ENCODE results near the gene RTP5.
"Not testable (repeated sequence)": the region's sequence is repeated elsewhere in the genome, so short reads cannot be mapped to it uniquely, and the experiment has no call there.

Gene RTP5

GRCh38 chr2:241870611-241871537 lies 1.3 kb downstream of the RTP5 start:
- no peak for DNase-seq (ENCODE audit: low read depth in 2 of 2)

DNA sequence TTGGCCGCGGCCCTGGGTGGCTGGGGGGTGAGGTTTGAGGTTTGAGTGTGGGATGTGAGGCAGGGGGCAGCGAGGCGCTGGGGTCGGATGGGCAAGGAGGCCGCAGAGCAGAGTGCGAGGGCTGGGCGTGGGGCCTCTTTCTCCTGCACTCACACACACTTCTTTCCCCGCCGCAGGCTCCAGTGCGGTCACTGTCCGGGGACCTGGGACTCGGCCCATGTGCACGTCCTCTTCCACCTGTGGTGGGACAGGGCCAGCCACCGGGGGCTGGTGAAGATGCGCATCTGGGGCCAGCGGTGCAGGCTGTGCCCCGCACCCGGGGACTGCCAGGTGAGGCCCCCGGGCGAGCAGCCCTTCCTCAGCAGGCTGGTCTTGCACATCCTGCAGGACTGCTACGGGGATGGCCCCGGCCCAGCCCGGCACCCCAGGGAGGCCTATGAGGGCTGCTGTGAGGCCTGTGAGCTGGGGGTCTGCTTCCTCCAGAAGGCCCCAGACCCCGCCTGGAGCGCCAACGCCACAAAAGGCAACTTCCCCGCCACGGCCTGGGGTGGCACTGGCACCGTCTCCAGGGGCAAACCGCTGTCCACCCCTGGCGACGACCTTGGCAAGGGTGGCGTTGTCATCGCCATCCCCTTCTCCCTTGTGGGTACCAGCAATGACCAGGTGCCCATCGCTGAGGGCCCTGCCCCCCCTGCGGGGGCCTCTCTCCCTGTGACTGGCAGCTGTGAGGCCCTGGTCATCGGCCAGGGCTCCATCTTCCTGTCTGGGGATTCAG lies 2.2 kb downstream of the RTP5 start:
- DNase-seq (ENCODE audit: low read depth in 2 of 2), result no peak

GRCh38 chr2:241872313-241872642 lies 2.7 kb downstream of the RTP5 start:
- DNase-seq (ENCODE audit: low read depth in 2 of 2), result no peak

DNA sequence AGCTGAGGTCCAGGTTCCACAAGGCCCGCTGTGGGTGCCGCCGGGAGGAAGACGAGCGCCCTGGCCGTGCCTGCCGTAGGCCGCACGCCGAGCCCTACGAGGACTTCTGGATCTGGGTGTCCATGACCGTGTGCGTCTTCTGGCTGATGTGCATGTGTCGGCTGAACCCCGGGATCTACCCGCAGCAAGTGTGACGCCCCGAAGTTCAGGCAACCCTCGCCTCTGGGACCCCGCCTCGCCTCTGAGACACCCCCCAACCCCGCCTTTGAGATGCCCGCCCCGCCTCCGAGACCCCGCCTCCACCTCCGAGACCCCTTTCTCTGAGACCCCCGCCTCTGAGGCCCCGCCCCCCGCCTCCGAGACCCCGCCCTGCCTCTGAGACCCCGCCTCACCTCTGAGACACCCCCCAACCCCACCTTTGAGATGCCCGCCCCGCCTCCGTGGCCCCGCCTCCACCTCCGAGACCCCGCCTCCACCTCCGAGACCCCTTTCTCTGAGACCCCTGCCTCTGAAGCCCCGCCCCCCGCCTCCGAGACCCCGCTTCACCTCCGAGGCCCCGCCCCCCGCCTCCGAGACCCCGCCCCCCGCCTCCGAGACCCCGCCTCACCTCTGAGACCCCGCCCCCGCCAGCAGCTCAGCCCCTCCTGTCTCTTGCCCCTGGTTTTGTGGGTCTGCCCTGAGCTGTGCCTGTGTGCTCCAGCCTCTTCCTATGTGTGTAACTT lies 3.7 kb downstream of the RTP5 start:
- DNase-seq (ENCODE audit: low read depth in 2 of 2), result no peak

DNA sequence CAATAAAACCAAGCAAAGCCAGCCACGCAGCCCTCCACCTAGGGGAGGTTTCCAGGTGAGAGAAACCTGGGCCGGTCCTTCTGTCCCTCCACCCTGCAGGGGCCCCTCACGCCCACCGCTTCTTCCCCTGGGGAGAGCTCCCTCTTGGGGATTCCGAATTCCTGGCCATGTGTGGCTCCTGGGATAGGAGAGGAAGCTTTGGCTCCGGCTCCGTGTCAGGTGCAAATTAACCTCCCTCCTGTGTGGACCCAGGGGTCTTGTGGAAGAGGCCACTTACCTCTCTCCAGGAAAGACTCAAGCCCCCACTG lies 4.2 kb downstream of the RTP5 start:
- DNase-seq (ENCODE audit: low read depth in 2 of 2), result no peak

DNA sequence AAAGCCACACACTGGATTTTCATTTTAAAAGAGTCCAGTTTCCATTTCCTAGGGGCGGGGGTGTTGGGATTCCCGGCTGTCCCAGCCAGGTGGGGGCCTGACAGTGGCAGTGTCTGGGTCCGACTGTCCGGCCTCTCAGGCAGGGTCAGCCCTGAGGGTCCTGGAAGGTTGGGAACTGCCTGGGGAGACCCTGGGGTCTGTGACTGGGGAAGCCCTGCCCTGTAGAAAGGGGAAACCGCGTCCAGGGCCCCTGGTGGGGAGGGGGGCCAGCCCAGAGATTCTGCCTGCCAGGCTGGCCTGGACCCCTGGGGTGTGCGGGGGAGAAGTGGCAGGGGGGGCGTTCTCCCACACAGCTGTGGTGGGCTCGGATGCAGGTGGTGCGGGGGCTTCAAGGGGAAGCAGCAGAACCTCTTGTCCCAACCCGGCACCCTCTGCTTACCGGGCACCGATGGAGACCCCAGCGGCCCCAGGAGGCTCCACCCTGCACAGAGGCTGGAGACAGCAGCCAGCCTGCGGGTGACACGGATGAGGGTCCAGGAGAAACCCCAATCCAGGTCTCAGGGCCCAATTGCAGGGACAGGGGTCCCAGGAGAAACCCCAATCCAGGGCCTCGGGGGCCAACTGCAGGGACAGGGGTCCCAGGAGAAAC lies 4.9 kb downstream of the RTP5 start:
- DNase-seq (ENCODE audit: low read depth in 2 of 2), result no peak

- not testable (repeated sequence) for DNase-seq (ENCODE audit: low read depth in 2 of 2)
These were observed 6.4 kb downstream of the RTP5 start for GRCh38 chr2:241875754-241876527.

DNA sequence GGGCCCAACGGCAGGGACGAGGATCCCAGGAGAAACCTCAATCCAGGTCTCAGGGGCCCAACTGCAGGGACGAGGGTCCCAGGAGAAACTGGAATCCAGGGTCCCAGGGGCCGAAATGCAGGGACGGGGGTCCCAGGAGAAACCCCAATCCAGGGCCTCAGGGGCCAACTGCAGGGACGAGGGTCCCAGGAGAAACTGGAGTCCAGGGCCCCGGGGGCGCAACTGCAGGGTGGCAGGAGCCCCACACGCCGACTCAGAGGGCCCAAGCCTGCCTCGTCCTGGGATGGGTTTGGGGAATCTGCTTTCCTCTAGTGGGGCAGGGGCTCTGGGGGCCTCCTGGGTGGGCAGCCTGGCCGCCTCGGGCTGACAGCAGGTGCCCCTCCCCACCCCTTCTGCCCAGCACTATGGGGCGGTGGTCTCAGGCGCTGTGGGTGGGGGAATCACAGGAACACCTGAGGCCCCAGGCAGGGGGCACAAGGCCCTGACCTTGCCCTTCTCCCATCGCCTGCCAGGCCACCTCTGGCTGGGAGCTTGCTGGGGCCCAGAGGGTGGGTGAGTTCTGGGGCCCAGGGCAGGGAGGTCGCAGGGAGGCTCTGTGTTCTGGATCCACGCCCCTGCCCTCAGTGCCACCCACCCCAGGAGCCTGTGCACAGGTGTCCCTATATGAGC lies 7.1 kb downstream of the RTP5 start:
- no peak for DNase-seq (ENCODE audit: low read depth in 2 of 2)

DNA sequence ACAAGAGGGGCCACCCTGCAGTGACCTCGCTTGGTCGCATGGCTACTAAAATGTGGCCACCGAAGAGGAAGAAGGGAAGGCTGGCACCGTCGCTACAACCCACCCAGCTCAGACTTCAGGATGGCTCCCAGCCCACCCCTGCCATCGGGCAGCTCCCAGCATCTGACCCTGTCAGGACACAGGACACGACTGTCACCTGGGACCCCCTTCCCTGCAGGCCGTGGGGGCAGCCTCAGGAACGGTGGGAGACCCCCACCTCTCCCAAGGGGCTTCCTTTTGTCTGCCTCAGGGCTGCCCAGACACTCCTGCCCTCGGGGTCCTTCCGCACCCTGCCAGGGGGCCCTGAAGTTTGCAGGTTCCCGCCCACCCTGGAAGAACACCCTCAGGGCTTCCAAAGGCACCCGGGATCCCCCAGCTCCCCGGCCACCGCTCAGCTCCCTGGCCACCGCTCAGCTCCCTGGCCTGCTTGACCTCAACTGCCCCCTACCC lies 7.7 kb downstream of the RTP5 start:
- DNase-seq (ENCODE audit: low read depth in 2 of 2), result no peak

- peak; percentile 41 to 68 for DNase-seq (ENCODE audit: low read depth in 2 of 2)
These were observed 8.8 kb downstream of the RTP5 start for GRCh38 chr2:241877989-241878970.

- DNase-seq (ENCODE audit: low read depth in 2 of 2), result no peak
These were observed 9.8 kb downstream of the RTP5 start for GRCh38 chr2:241879326-241879725.

- DNase-seq (ENCODE audit: low read depth in 2 of 2), result no peak
These were observed 11.0 kb downstream of the RTP5 start for GRCh38 chr2:241880311-241881073.

GRCh38 chr2:241882091-241882625 lies 12.6 kb downstream of the RTP5 start:
- DNase-seq (ENCODE audit: low read depth in 2 of 2), result peak; percentile 51 to 55

GRCh38 chr2:241884951-241885290 lies 15.4 kb downstream of the RTP5 start:
- DNase-seq (ENCODE audit: low read depth in 2 of 2), result no peak

DNA sequence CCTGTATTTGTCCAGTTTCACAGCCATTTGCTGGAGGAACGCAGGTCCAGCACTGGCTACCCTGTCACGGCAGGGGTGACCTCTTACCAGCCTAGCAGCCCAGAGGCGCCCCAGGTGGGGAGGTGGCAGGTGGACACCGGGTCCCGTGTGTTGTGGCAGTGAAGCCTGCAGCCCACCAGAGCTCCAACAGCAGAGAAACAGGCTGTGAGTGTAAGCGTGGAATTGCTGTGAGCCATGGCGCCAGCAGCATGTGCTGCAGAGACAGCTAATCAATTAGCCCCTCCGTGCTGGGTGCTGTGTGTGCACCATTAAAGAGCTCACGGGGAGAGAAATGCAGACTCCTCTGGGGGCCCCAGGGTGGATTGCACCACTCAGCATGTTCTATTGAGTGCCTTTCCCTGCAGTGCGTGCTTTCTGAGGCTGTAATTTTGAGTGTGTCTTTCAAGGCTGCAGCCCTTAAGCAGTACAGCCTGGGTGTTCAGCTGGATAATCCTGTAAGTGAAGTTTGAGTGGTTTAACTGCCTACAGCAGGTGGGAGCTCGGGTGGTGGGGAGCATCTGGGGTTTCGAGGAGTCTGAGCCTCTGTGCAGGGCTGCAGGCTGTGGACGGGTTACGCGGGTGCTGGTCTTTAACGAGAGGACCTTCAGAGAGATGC lies 15.9 kb downstream of the RTP5 start:
- no peak for DNase-seq (ENCODE audit: low read depth in 2 of 2)

DNA sequence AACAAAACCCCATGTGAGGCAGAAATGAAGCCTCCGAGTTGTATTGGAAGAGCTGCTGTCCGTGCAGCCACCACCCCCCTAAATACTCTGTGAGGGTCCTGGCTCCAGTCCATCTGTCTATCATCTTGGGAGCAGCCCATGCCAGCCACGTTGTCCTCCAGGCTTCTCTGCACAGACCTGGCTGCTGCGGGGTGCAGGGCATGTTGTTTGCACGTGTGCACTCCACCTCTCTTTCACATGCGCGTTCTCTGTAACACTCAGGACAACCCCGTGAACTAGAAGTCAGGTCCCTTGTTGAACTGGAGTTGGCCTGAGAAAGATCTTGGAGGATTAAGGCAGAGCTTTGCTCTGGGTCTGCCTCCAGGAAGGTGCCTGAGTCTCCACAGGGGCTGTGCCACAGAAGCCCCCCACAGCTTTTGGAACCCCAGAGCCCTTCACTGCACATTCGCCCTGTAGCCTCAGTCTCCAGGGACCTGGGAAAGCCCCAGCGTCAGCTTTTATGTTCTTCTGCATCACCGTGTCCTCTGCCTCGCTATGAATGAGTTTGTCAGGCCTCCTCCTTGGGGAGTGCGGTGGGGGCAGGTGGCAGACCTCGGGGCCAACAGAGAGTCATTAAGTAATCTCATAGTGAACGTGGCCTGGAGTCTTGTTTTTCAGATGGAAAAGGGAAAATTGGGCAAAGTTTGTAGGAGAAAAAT lies 16.6 kb downstream of the RTP5 start:
- no peak for DNase-seq (ENCODE audit: low read depth in 2 of 2)

GRCh38 chr2:241886840-241887447 lies 17.4 kb downstream of the RTP5 start:
- DNase-seq (ENCODE audit: low read depth in 2 of 2), result no peak
